Astrocyte (in vitro differentiated cells and primary cell): ENCODE measurements around the gene DYSF.

Source experiments
- EZH2 ChIP-seq: IDR thresholded peaks from 2 replicates; pipeline ENCODE4 v1.6.1; 2012; ENCODE audit warnings: mild to moderate bottlenecking, low read length, inconsistent platforms; ENCODE audit not compliant: insufficient read depth
- TF ChIP-seq, protein P1 (sequence below): IDR thresholded peaks from 2 replicates; pipeline ENCODE4 v1.5.1; 2011; ENCODE audit warnings: low read depth, mild to moderate bottlenecking, inconsistent platforms, low read length, moderate library complexity; ENCODE audit not compliant: insufficient read depth

DNA sequence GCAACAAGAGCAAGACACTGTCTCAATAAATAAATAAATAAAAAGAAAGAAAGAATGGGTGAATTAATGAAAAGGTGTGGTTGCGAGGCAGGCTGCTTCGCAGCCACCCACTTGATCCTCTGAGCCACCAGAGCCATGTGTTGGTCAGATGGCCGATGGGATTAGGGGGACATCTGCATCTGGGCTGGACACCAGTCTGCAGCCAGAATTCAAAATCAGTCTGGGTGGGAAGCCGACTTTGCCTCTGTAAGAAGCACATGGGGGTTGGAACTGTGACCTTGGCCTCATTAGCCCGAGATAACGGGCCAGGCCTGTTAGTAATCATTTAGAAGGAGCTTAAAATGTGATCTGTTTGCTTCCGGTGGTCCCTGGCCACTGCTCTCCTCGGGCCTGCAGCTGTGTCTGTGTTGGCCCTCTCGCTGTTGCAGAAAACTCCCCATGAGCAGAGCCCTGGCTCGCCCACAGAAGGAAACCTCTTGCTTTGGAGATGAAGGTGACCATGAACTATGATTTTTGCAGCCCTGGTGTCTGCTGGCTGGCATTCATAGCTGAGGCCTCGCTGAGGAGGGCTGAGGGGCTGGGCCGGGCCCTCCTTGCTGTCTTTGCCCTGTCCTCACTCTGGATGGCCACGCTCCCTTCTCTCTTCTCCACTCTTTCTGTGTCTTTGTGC lies 94.4 kb downstream of the DYSF start:
- TF ChIP-seq, protein P1, sequence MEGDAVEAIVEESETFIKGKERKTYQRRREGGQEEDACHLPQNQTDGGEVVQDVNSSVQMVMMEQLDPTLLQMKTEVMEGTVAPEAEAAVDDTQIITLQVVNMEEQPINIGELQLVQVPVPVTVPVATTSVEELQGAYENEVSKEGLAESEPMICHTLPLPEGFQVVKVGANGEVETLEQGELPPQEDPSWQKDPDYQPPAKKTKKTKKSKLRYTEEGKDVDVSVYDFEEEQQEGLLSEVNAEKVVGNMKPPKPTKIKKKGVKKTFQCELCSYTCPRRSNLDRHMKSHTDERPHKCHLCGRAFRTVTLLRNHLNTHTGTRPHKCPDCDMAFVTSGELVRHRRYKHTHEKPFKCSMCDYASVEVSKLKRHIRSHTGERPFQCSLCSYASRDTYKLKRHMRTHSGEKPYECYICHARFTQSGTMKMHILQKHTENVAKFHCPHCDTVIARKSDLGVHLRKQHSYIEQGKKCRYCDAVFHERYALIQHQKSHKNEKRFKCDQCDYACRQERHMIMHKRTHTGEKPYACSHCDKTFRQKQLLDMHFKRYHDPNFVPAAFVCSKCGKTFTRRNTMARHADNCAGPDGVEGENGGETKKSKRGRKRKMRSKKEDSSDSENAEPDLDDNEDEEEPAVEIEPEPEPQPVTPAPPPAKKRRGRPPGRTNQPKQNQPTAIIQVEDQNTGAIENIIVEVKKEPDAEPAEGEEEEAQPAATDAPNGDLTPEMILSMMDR = no peak
- TF ChIP-seq EZH2 = no peak
